Spleen (tissue), 11 donors: ENCODE measurements around the gene DOK5. TPM values are rescaled to one million over a fixed set of nuclear protein-coding genes. Genes with fewer than 3 reads are reported as not detected.

Experiments
- DNase-seq: peaks from one replicate; pipeline ENCODE4 v3.0.0-alpha.2; 2020
- H3K27ac ChIP-seq, 8 donors: fragments of 200-600 bp; sonication (generic) in 7 of 8; 1 replicate in 4 of 8; 2 replicates in 4 of 8; pipeline versions ENCODE4 v1.5.0 to v1.8.0; 2016 to 2021; ENCODE audit warnings: inconsistent platforms in 4 of 8, mild to moderate bottlenecking in 4 of 8, moderate library complexity in 1 of 8
- H3K27me3 ChIP-seq, 7 donors: fragments of 200-600 bp; sonication (generic) in 6 of 7; replicated peaks in 1 of 7; 1 replicate in 4 of 7; 2 replicates in 3 of 7; pipeline versions ENCODE4 v1.5.0 to v1.8.0; 2016 to 2021; ENCODE audit warnings: inconsistent platforms in 3 of 7, mild to moderate bottlenecking in 1 of 7
- H3K36me3 ChIP-seq, 6 donors: fragments of 200-600 bp; sonication (generic) in 5 of 6; 1 replicate in 4 of 6; 2 replicates in 2 of 6; pipeline versions ENCODE4 v1.5.0 to v1.8.0; 2016 to 2021; ENCODE audit warnings: inconsistent platforms in 2 of 6
- H3K4me1 ChIP-seq, 6 donors: fragments of 200-600 bp; sonication (generic) in 5 of 6; 1 replicate in 3 of 6; 2 replicates in 3 of 6; pipeline versions ENCODE4 v1.5.0 to v1.8.0; 2016 to 2021; ENCODE audit warnings: inconsistent platforms in 3 of 6
- H3K4me3 ChIP-seq, 8 donors: fragments of 200-600 bp; sonication (generic) in 7 of 8; 1 replicate in 4 of 8; 2 replicates in 4 of 8; pipeline versions ENCODE4 v1.5.0 to v1.8.0; 2016 to 2021; ENCODE audit warnings: inconsistent platforms in 4 of 8, mild to moderate bottlenecking in 4 of 8, moderate library complexity in 2 of 8
- H3K9me3 ChIP-seq, 8 donors: fragments of 200-600 bp; sonication (generic) in 7 of 8; 1 replicate in 4 of 8; 2 replicates in 4 of 8; pipeline versions ENCODE4 v1.5.0 to v1.8.0; 2016 to 2021; ENCODE audit warnings: inconsistent platforms in 4 of 8
- POLR2A ChIP-seq, 3 donors: fragments of 450-650 bp; IDR thresholded peaks; one replicate each; pipeline ENCODE4 v1.5.1; 2017; ENCODE audit warnings: antibody characterized with exemption in 3 of 3, mild to moderate bottlenecking in 1 of 3
- POLR2AphosphoS5 ChIP-seq, 3 donors: sonication (generic); formaldehyde crosslinking; IDR thresholded peaks; one replicate each; pipeline ENCODE4 v1.5.1; 2017; ENCODE audit warnings: antibody characterized with exemption in 3 of 3
- WGBS, 5 donors: extraction: QIAGEN DNeasy Blood & Tissue Kit in 3 of 5; methylation state at CpG; one replicate each; pipeline versions ENCODE4 v1.1.5 to v1.1.7; 2013 to 2018; 5-methylcytosine and 5-hydroxymethylcytosine counted together
- intact Hi-C: fragments of 100-400 bp; cut with DNase I; formaldehyde crosslinking; loops from one replicate; pipeline ENCODE4 v1.15.0; 2023; ENCODE audit warnings: low total_unique reads
- polyA plus RNA-seq, 3 donors: library from polyadenylated mRNA; stranded (reverse); fragments of 200-250 nt; gene quantifications; one replicate each; pipeline ENCODE4 v1.2.1, GENCODE V29; 2013
- total RNA-seq, 7 donors: library from RNA; depleted of rRNA in 3 of 7; stranded (reverse); fragments of >200 nt in 3 of 7; fragmentation: NEBNext Ultra II Directional in 4 of 7; extraction: Animal tissue kit (Norgen Biotek cat#: 25700) in 4 of 7; gene quantifications; one replicate each; pipeline versions ENCODE4 v1.1.0 to v1.2.1, GENCODE V29; 2016 to 2021
- TF ChIP-seq, protein P1 (sequence below), 11 experiments: fragments of 200-600 bp in 7 of 11; fragments of 450-650 bp in 4 of 11; sonication (generic) in 4 of 11; IDR thresholded peaks in 8 of 11; conservative IDR thresholded peaks in 3 of 11; 1 replicate in 7 of 11; 2 replicates in 4 of 11; pipeline versions ENCODE4 v1.4.0 to v1.8.0; 2016 to 2021; ENCODE audit warnings: antibody characterized with exemption in 11 of 11, inconsistent platforms in 4 of 11, mild to moderate bottlenecking in 1 of 11
- donor health status: healthy with polysubstance abuse.
- donor health status: DM: no; HTN: no; CAD: no; lungs with moderate emphysema.
- donor health status: DM: no; HTN: no; CAD: no.
- donor health status: Bipolar disorder and iron deficiency.
- donor health status: healthy.
- donor health status: DM: no; HTN: no; CAD: no.
- donor health status: DM: yes; HTN: yes; CAD: no.

DOK5 gene
- total and polyA plus RNA-seq, 10 donors = 0.17 to 0.73 (median 0.53) TPM; not detected in 3

DNA sequence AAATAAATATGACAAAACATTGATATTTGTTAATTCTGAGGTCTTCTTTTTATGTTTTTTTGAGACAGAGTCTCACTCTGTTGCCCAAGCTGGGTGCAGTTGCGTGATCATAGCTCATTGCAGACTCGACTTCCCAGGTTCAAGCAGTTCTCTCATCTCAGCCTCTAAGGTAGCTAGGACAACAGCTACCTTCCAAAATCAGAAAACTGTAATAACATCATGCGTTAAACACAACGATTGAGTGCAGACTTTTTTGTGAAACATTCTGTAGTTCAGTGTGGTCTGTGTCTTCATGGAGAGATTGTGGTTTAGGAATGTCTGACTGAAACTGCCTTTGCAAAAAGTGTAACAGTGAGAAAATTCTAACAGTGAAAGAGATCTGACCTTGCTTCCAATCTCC is 16.1 kb upstream of the DOK5 start:
- Histone ChIP-seq H3K27me3 (no peaks in the 10 kb centered on the region), H3K4me3 (no peak overlapping the region), H3K27ac (no peak overlapping the region), H3K4me1 (no peaks in the 10 kb centered on the region), H3K9me3 (peaks cover 0 to 7% (median 0%) of the 10 kb centered on the region in 8 donors), H3K36me3 (no peaks in the 10 kb centered on the region)
- TF ChIP-seq, protein P1, sequence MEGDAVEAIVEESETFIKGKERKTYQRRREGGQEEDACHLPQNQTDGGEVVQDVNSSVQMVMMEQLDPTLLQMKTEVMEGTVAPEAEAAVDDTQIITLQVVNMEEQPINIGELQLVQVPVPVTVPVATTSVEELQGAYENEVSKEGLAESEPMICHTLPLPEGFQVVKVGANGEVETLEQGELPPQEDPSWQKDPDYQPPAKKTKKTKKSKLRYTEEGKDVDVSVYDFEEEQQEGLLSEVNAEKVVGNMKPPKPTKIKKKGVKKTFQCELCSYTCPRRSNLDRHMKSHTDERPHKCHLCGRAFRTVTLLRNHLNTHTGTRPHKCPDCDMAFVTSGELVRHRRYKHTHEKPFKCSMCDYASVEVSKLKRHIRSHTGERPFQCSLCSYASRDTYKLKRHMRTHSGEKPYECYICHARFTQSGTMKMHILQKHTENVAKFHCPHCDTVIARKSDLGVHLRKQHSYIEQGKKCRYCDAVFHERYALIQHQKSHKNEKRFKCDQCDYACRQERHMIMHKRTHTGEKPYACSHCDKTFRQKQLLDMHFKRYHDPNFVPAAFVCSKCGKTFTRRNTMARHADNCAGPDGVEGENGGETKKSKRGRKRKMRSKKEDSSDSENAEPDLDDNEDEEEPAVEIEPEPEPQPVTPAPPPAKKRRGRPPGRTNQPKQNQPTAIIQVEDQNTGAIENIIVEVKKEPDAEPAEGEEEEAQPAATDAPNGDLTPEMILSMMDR (IDR thresholded peaks at IDR 0.05 in 8 of 11, conservative IDR thresholded peaks at IDR 0.05 in 3 of 11) = no peak
- TF ChIP-seq POLR2AphosphoS5 (IDR thresholded peaks at IDR 0.05) (no peak), POLR2A (IDR thresholded peaks at IDR 0.05) (no peak)
- intact Hi-C loops = no loop called here
- DNase-seq = no peak
- 76 to 86% (median 83%) methylated on average over 4 of the region's 4 CpGs for WGBS, 5 donors

DNA sequence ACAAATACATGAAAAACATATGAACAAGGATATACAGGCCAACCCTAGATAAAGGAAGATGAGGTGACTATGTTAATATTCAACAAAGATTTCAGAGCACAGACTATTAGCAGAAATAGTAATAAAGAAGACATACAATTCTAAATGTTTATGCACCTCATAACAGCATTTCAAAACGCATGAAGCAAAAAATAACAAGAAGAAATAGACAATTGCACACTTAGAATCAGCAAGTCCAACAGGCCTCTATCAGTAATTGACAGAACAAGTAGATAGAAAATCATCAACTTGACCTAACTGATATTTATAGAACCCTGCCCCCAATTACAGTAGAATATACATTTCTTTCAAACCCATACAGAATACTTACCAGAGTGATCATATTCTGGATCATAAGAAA is 11.4 kb upstream of the DOK5 start:
- no peaks in the 10 kb centered on the region for H3K4me1 ChIP-seq
- WGBS, 5 donors = 74 to 88% (median 77%) methylated on average over 1 of the region's 1 CpG
- intact Hi-C loops = no loop called here

GRCh38 chr20:54466127-54466526 is 9.3 kb upstream of the DOK5 start:
- TF ChIP-seq, protein P1 (IDR thresholded peaks at IDR 0.05 in 8 of 11, conservative IDR thresholded peaks at IDR 0.05 in 3 of 11) = no peak
- TF ChIP-seq POLR2A (IDR thresholded peaks at IDR 0.05) (no peak), POLR2AphosphoS5 (IDR thresholded peaks at IDR 0.05) (no peak)
- WGBS, 5 donors = 85 to 92% (median 88%) methylated on average over 3 of the region's 3 CpGs
- intact Hi-C loops = no loop called here
- no peak overlapping the region for H3K27ac ChIP-seq
- H3K4me3 ChIP-seq = no peak overlapping the region
- no peak for DNase-seq
- H3K27me3 ChIP-seq = no peaks in the 10 kb centered on the region
- peaks cover 0 to 7% (median 0%) of the 10 kb centered on the region in 8 donors for H3K9me3 ChIP-seq
- H3K36me3 ChIP-seq = no peaks in the 10 kb centered on the region
- H3K4me1 ChIP-seq = no peaks in the 10 kb centered on the region

More for the DNA sequence above, 11.4 kb upstream of the DOK5 start:
- Histone ChIP-seq H3K9me3 (peaks cover 0 to 7% (median 0%) of the 10 kb centered on the region in 8 donors), H3K27ac (no peak overlapping the region), H3K27me3 (no peaks in the 10 kb centered on the region), H3K36me3 (no peaks in the 10 kb centered on the region), H3K4me3 (no peak overlapping the region)
- no peak for TF ChIP-seq POLR2AphosphoS5 (IDR thresholded peaks at IDR 0.05)
- TF ChIP-seq, protein P1 (IDR thresholded peaks at IDR 0.05 in 8 of 11, conservative IDR thresholded peaks at IDR 0.05 in 3 of 11) = no peak
- TF ChIP-seq POLR2A (IDR thresholded peaks at IDR 0.05) = no peak
- no peak for DNase-seq

GRCh38 chr20:54467622-54468021 is 7.8 kb upstream of the DOK5 start:
- intact Hi-C loops = no loop called here
- WGBS, 5 donors = 60 to 76% (median 67%) methylated on average over 2 of the region's 2 CpGs
- H3K36me3 ChIP-seq = no peaks in the 10 kb centered on the region
- H3K27me3 ChIP-seq = no peaks in the 10 kb centered on the region
- DNase-seq = no peak
- H3K4me3 ChIP-seq = no peak overlapping the region
- peaks cover 0 to 1% (median 0%) of the 10 kb centered on the region in 8 donors for H3K9me3 ChIP-seq
- no peaks in the 10 kb centered on the region for H3K4me1 ChIP-seq
- TF ChIP-seq POLR2A (IDR thresholded peaks at IDR 0.05) (no peak), POLR2AphosphoS5 (IDR thresholded peaks at IDR 0.05) (no peak)
- TF ChIP-seq, protein P1 (IDR thresholded peaks at IDR 0.05 in 8 of 11, conservative IDR thresholded peaks at IDR 0.05 in 3 of 11) = no peak
- no peak overlapping the region for H3K27ac ChIP-seq
